Mesothelial cell of epicardium (in vitro differentiated cells): ENCODE data around the gene MOSMO. TPM values are rescaled to one million over a fixed set of nuclear protein-coding genes. Genes with fewer than 3 reads are reported as not detected.

Experiments
- DNase-seq, 2 experiments: peaks; one replicate each; pipeline ENCODE4 v3.0.0; 2021; ENCODE audit warnings: low spot score in 2 of 2; ENCODE audit not compliant: unreplicated experiment in 2 of 2
- H3K27ac Mint-ChIP-seq: 2 replicates; pipeline ENCODE4 v1.8.0; 2021; ENCODE audit warnings: mixed read lengths
- H3K27me3 Mint-ChIP-seq: 2 replicates; pipeline ENCODE4 v1.8.0; 2021; ENCODE audit warnings: low read depth, mixed read lengths
- H3K36me3 Mint-ChIP-seq: 2 replicates; pipeline ENCODE4 v1.8.0; 2021; ENCODE audit warnings: mixed read lengths
- H3K4me1 Mint-ChIP-seq: 2 replicates; pipeline ENCODE4 v1.8.0; 2021; ENCODE audit warnings: mixed read lengths
- H3K4me3 Mint-ChIP-seq: 2 replicates; pipeline ENCODE4 v1.8.0; 2021; ENCODE audit warnings: mild to moderate bottlenecking, moderate library complexity, mixed read lengths
- H3K9me3 Mint-ChIP-seq: 2 replicates; pipeline ENCODE4 v1.8.0; 2021; ENCODE audit warnings: mixed read lengths
- total RNA-seq: library from RNA; stranded (reverse); gene quantifications from 3 replicates; pipeline ENCODE4 v1.2.1, GENCODE V29; 2021
- TF ChIP-seq, protein P1 (sequence below): fragments of 200-600 bp; sonication (generic); IDR thresholded peaks from one replicate; pipeline ENCODE4 v1.5.0; 2021; ENCODE audit warnings: antibody characterized with exemption; ENCODE audit not compliant: unreplicated experiment

MOSMO gene
- total RNA-seq, 1 donor from 2014 or later = 17.0 TPM

GRCh38 chr16:22086440-22086839, 78.5 kb downstream of the MOSMO start:
- H3K27me3 Mint-ChIP-seq = no peaks in the 10 kb centered on the region
- H3K9me3 Mint-ChIP-seq = no peaks in the 10 kb centered on the region
- H3K4me3 Mint-ChIP-seq = no peak overlapping the region
- peaks cover 8% of the 10 kb centered on the region for H3K4me1 Mint-ChIP-seq
- no peak for DNase-seq
- H3K27ac Mint-ChIP-seq = no peak overlapping the region
- TF ChIP-seq, protein P1, sequence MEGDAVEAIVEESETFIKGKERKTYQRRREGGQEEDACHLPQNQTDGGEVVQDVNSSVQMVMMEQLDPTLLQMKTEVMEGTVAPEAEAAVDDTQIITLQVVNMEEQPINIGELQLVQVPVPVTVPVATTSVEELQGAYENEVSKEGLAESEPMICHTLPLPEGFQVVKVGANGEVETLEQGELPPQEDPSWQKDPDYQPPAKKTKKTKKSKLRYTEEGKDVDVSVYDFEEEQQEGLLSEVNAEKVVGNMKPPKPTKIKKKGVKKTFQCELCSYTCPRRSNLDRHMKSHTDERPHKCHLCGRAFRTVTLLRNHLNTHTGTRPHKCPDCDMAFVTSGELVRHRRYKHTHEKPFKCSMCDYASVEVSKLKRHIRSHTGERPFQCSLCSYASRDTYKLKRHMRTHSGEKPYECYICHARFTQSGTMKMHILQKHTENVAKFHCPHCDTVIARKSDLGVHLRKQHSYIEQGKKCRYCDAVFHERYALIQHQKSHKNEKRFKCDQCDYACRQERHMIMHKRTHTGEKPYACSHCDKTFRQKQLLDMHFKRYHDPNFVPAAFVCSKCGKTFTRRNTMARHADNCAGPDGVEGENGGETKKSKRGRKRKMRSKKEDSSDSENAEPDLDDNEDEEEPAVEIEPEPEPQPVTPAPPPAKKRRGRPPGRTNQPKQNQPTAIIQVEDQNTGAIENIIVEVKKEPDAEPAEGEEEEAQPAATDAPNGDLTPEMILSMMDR = no peak
- H3K36me3 Mint-ChIP-seq = peaks cover 5% of the 10 kb centered on the region

GRCh38 chr16:22088642-22089041, 80.7 kb downstream of the MOSMO start:
- Mint-ChIP-seq H3K4me1 (peaks cover 16% of the 10 kb centered on the region), H3K9me3 (no peaks in the 10 kb centered on the region), H3K27ac (no peak overlapping the region), H3K27me3 (peaks cover 2% of the 10 kb centered on the region), H3K36me3 (peaks cover 5% of the 10 kb centered on the region), H3K4me3 (no peak overlapping the region)
- TF ChIP-seq, protein P1 = no peak
- no peak for DNase-seq

GRCh38 chr16:22089910-22090309, 82.0 kb downstream of the MOSMO start:
- Mint-ChIP-seq H3K4me1 (peaks cover 15% of the 10 kb centered on the region), H3K27ac (no peak overlapping the region), H3K36me3 (peaks cover 5% of the 10 kb centered on the region), H3K27me3 (peaks cover 3% of the 10 kb centered on the region), H3K4me3 (no peak overlapping the region), H3K9me3 (no peaks in the 10 kb centered on the region)
- no peak for DNase-seq
- TF ChIP-seq, protein P1 = no peak

DNA sequence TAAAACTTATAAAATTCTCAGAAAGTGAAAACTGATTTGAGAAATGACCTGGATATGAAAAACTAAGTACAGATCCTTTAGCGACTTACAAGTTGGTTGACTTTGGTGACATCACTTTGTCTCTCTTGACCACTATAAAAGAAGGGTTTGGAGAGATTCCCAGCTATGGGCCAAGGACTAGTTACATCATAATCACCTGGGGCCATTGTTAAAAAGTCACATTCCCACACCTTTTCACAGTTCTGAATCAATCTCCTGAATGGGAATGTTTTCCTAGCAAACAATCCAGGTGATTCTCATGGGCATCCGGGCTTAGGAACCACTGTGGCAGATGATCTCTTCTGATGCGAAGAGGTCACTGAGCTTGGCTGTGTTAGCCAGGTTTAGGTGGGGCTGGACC, 83.8 kb downstream of the MOSMO start:
- DNase-seq = no peak
- TF ChIP-seq, protein P1 = no peak
- Mint-ChIP-seq H3K27me3 (peaks cover 14% of the 10 kb centered on the region), H3K36me3 (no peaks in the 10 kb centered on the region), H3K9me3 (no peaks in the 10 kb centered on the region), H3K4me1 (peaks cover 15% of the 10 kb centered on the region), H3K4me3 (no peak overlapping the region), H3K27ac (no peak overlapping the region)

DNA sequence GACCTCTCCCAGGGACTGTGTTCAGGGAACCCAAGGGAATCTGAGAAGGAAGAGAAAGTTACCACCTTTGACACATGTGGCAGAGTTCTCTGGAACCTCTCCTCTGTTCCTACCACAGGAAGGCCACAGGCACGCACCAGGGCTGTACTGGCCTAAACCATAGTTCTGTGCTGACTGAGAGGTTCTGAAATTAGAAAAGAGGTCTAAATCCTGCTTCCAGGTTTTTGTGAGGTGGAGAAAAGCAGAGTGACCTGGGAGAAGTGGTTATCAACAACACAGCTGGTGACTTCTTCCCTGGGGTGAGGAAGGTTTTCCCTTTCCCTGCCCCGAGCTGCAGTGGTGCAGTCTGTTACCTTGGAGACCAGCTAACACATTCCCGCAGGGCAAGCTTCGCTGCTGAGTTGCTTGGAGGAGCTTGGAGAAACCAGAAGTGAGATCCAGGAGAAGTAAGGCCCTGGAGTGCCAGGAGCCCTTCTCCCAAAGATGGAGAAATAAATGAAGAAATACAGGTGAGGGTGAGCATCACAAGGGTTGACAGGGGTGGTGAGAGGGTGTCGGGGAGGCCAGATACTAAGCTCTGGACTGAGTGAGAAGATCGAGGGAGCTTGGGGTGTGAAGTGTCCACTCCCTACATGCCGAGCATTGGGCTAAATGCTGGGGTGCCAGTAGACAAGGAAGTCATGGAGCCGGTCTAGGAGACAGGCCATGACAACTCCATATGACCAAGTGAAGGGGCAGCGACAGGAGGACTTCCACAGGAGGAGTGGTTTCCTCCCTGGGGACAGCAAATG, 84.4 kb downstream of the MOSMO start, which contains the start of gene VWA3A:
Gene VWA3A (plus strand): TSS at position 399 of the 791 bp plus-strand sequence. CDS start 97 bp downstream, at position 496.
- no peaks in the 10 kb centered on the region for H3K36me3 Mint-ChIP-seq
- H3K4me3 Mint-ChIP-seq = peak within 1 kb of the TSS; percentile 18
- no peak within 1 kb of the TSS for H3K27ac Mint-ChIP-seq
- H3K4me1 Mint-ChIP-seq = peaks cover 15% of the 10 kb centered on the region
- H3K9me3 Mint-ChIP-seq = no peaks in the 10 kb centered on the region
- DNase-seq = peak in 1 of 2 experiments; percentile 59
- TF ChIP-seq, protein P1 = no peak
- peaks cover 18% of the 10 kb centered on the region for H3K27me3 Mint-ChIP-seq
